ENCODE results near the gene MACROD2.

MACROD2 gene

DNA sequence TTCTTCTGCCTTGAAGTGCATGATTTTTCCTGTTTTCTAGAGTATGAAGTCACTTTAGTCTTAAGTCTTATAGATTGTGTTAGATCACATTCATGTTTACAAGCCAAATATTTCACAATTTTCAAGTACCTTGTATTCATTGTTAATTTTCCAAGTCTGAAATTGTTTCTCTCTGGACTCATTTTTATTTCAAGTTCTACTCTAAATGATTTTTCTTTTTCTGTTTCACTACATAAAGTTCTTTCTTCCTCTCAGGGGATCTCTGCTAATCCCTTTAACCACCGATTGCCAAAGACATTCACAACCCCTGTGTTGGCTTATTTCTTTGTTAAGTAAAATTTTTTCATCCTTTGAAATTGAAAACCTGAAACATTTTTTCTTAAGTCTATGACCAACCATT is 1772.3 kb downstream of the MACROD2 start:
- Histone ChIP-seq H3K9me3 (ENCODE audit: insufficient read depth, low read length) (no peaks in the 10 kb centered on the region), H2AFZ (ENCODE audit: low read depth, low read length, severe bottlenecking) (no peak overlapping the region), H3K27ac (ENCODE audit: low read depth, low read length) (no peak overlapping the region), H3K9me2 (replicated peaks; ENCODE audit: insufficient read depth, low read length) (no peaks in the 10 kb centered on the region; the same call in 1 of the 2 replicates), H3K4me3 (ENCODE audit: insufficient read depth, low read length, poor library complexity, severe bottlenecking) (no peak overlapping the region), H3K36me3 (ENCODE audit: low read length) (no peaks in the 10 kb centered on the region), H3K27me3 (ENCODE audit: low read length) (no peaks in the 10 kb centered on the region), H3K79me2 (ENCODE audit: insufficient read depth, low read length) (no peaks in the 10 kb centered on the region), H3K4me2 (ENCODE audit: low read depth, low read length, poor library complexity, severe bottlenecking) (no peak overlapping the region), H3F3A (ENCODE audit: insufficient read depth) (no peaks in the 10 kb centered on the region), H3K9ac (ENCODE audit: low read length) (no peak overlapping the region), H4K20me1 (ENCODE audit: low read depth, low read length) (no peaks in the 10 kb centered on the region)
- TF ChIP-seq EZH2phosphoT487 (conservative IDR thresholded peaks at IDR 0.05; ENCODE audit: low read length), result no peak
- TF ChIP-seq, protein P1, sequence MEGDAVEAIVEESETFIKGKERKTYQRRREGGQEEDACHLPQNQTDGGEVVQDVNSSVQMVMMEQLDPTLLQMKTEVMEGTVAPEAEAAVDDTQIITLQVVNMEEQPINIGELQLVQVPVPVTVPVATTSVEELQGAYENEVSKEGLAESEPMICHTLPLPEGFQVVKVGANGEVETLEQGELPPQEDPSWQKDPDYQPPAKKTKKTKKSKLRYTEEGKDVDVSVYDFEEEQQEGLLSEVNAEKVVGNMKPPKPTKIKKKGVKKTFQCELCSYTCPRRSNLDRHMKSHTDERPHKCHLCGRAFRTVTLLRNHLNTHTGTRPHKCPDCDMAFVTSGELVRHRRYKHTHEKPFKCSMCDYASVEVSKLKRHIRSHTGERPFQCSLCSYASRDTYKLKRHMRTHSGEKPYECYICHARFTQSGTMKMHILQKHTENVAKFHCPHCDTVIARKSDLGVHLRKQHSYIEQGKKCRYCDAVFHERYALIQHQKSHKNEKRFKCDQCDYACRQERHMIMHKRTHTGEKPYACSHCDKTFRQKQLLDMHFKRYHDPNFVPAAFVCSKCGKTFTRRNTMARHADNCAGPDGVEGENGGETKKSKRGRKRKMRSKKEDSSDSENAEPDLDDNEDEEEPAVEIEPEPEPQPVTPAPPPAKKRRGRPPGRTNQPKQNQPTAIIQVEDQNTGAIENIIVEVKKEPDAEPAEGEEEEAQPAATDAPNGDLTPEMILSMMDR (IDR thresholded peaks at IDR 0.05; ENCODE audit: insufficient read depth, low read length, poor library complexity, severe bottlenecking), result no peak

- no peaks in the 10 kb centered on the region for H3F3A ChIP-seq (ENCODE audit: insufficient read depth)
- no peaks in the 10 kb centered on the region for H4K20me1 ChIP-seq (ENCODE audit: low read depth, low read length)
- H2AFZ ChIP-seq (ENCODE audit: low read depth, low read length, severe bottlenecking), result no peak overlapping the region
- TF ChIP-seq, protein P1 (IDR thresholded peaks at IDR 0.05; ENCODE audit: insufficient read depth, low read length, poor library complexity, severe bottlenecking), result no peak
- TF ChIP-seq EZH2phosphoT487 (conservative IDR thresholded peaks at IDR 0.05; ENCODE audit: low read length), result no peak
- no peaks in the 10 kb centered on the region for H3K79me2 ChIP-seq (ENCODE audit: insufficient read depth, low read length)
- no peak overlapping the region for H3K4me3 ChIP-seq (ENCODE audit: insufficient read depth, low read length, poor library complexity, severe bottlenecking)
- H3K9ac ChIP-seq (ENCODE audit: low read length), result no peak overlapping the region
- H3K9me2 ChIP-seq (replicated peaks; ENCODE audit: insufficient read depth, low read length), result no peaks in the 10 kb centered on the region; the same call in 1 of the 2 replicates
- no peaks in the 10 kb centered on the region for H3K9me3 ChIP-seq (ENCODE audit: insufficient read depth, low read length)
- H3K27me3 ChIP-seq (ENCODE audit: low read length), result no peaks in the 10 kb centered on the region
- H3K36me3 ChIP-seq (ENCODE audit: low read length), result no peaks in the 10 kb centered on the region
- H3K27ac ChIP-seq (ENCODE audit: low read depth, low read length), result no peak overlapping the region
- no peak overlapping the region for H3K4me2 ChIP-seq (ENCODE audit: low read depth, low read length, poor library complexity, severe bottlenecking)
These were observed 1772.9 kb downstream of the MACROD2 start for GRCh38 chr20:15767999-15768741.

GRCh38 chr20:15772826-15773225 is 1777.5 kb downstream of the MACROD2 start:
- Histone ChIP-seq H3K79me2 (ENCODE audit: insufficient read depth, low read length) (no peaks in the 10 kb centered on the region), H3K4me2 (ENCODE audit: low read depth, low read length, poor library complexity, severe bottlenecking) (no peak overlapping the region), H3F3A (ENCODE audit: insufficient read depth) (no peaks in the 10 kb centered on the region), H3K9ac (ENCODE audit: low read length) (no peak overlapping the region), H3K4me3 (ENCODE audit: insufficient read depth, low read length, poor library complexity, severe bottlenecking) (no peak overlapping the region), H3K27me3 (ENCODE audit: low read length) (no peaks in the 10 kb centered on the region), H2AFZ (ENCODE audit: low read depth, low read length, severe bottlenecking) (no peak overlapping the region), H3K27ac (ENCODE audit: low read depth, low read length) (no peak overlapping the region), H3K36me3 (ENCODE audit: low read length) (no peaks in the 10 kb centered on the region), H4K20me1 (ENCODE audit: low read depth, low read length) (no peaks in the 10 kb centered on the region), H3K9me3 (ENCODE audit: insufficient read depth, low read length) (no peaks in the 10 kb centered on the region), H3K9me2 (replicated peaks; ENCODE audit: insufficient read depth, low read length) (no peaks in the 10 kb centered on the region; the same call in 1 of the 2 replicates)
- TF ChIP-seq EZH2phosphoT487 (conservative IDR thresholded peaks at IDR 0.05; ENCODE audit: low read length), result no peak
- TF ChIP-seq, protein P1 (IDR thresholded peaks at IDR 0.05; ENCODE audit: insufficient read depth, low read length, poor library complexity, severe bottlenecking), result no peak
